OCI-LY7 (cell line): ENCODE measurements around the gene ACTR2. TPM values are rescaled to one million over a fixed set of nuclear protein-coding genes. Genes with fewer than 3 reads are reported as not detected.
"Not testable (repeated sequence)": the region's sequence is repeated elsewhere in the genome, so short reads cannot be mapped to it uniquely, and the experiment has no call there.

Experiments
- Bru-seq: library from RNA; stranded (reverse); fragments of 400-500 nt; gene quantifications from one replicate; lab custom pipeline; 2021; lab: Mats Ljungman, UMichigan
- BruChase-seq, 2 experiments: library from RNA; stranded (reverse); fragments of 400-500 nt; gene quantifications; one replicate each; lab custom pipeline; 2021; lab: Mats Ljungman, UMichigan
- BruUV-seq: library from RNA; stranded (reverse); fragments of 400-500 nt; replicated peaks from 2 replicates; lab custom pipeline; 2021; lab: Mats Ljungman, UMichigan
- CTCF ChIA-PET: fragments of 300-600 bp; sonication (Branson Sonifier 250); formaldehyde crosslinking; loops from one replicate; lab custom pipeline; 2022; ENCODE audit warnings: antibody characterized with exemption; ENCODE audit not compliant: unreplicated experiment; lab: Charles Lee
- POLR2A ChIA-PET: fragments of 300-600 bp; sonication (Branson Sonifier 250); formaldehyde crosslinking; loops from one replicate; lab custom pipeline; 2022; ENCODE audit warnings: antibody characterized with exemption; lab: Charles Lee
- DNase-seq: peaks from one replicate; pipeline ENCODE4 v3.0.0-alpha.2; 2015; ENCODE audit warnings: low spot score
- H2AFZ ChIP-seq: fragments of 200-600 bp; sonication (generic), shearing (Covaris generic); 2 replicates; pipeline ENCODE4 v1.6.1; 2014; ENCODE audit warnings: mild to moderate bottlenecking, antibody characterized with exemption, low read length, moderate library complexity
- H3K27ac ChIP-seq: fragments of 200-600 bp; sonication (generic); 2 replicates; pipeline ENCODE4 v1.5.1; 2014; ENCODE audit warnings: mixed run types, low read depth, mild to moderate bottlenecking, moderate library complexity, low read length, inconsistent platforms; ENCODE audit not compliant: poor library complexity, severe bottlenecking
- H3K36me3 ChIP-seq: fragments of 200-600 bp; sonication (generic); 2 replicates; pipeline ENCODE4 v1.6.1; 2014; ENCODE audit warnings: mild to moderate bottlenecking, antibody characterized with exemption, low read length, moderate library complexity, mixed read lengths; ENCODE audit not compliant: insufficient read depth
- H3K4me1 ChIP-seq: fragments of 200-600 bp; sonication (generic); 2 replicates; pipeline ENCODE4 v1.5.1; 2014; ENCODE audit warnings: mild to moderate bottlenecking, low read length; ENCODE audit not compliant: insufficient read depth, poor library complexity, severe bottlenecking
- H3K4me2 ChIP-seq: fragments of 200-600 bp; sonication (generic); 2 replicates; pipeline ENCODE4 v1.6.1; 2014; ENCODE audit warnings: mild to moderate bottlenecking, low read length
- H3K4me3 ChIP-seq: fragments of 200-600 bp; sonication (generic); 2 replicates; pipeline ENCODE4 v1.5.1; 2014; ENCODE audit warnings: mild to moderate bottlenecking, low read depth, low read length; ENCODE audit not compliant: poor library complexity, severe bottlenecking
- H3K79me2 ChIP-seq: fragments of 200-600 bp; sonication (generic); 2 replicates; pipeline ENCODE4 v1.6.1; 2016; ENCODE audit warnings: low read depth, mild to moderate bottlenecking, low read length, moderate library complexity, mixed read lengths; ENCODE audit not compliant: insufficient read depth
- H3K9me2 ChIP-seq: fragments of 200-600 bp; sonication (generic); 2 replicates; pipeline ENCODE4 v1.6.1; 2016; ENCODE audit warnings: mild to moderate bottlenecking, low read length, mixed read lengths; ENCODE audit not compliant: insufficient read depth
- H3K9me3 ChIP-seq: fragments of 200-600 bp; sonication (generic); 2 replicates; pipeline ENCODE4 v1.6.1; 2014; ENCODE audit warnings: mild to moderate bottlenecking, mixed run types, low read length, mixed read lengths
- H4K20me1 ChIP-seq: fragments of 200-600 bp; sonication (generic); 2 replicates; pipeline ENCODE4 v1.6.1; 2014; ENCODE audit warnings: mild to moderate bottlenecking, antibody characterized with exemption, low read length, moderate library complexity, mixed read lengths; ENCODE audit not compliant: insufficient read depth
- CTCF ChIP-seq: fragments of 200-600 bp; sonication (generic); conservative IDR thresholded peaks from 2 replicates; pipeline ENCODE4 v1.5.1; 2014; ENCODE audit warnings: mild to moderate bottlenecking, antibody characterized with exemption, low read length, moderate library complexity, mixed read lengths
- EZH2phosphoT487 ChIP-seq: fragments of 200-600 bp; sonication (generic); IDR thresholded peaks from 2 replicates; pipeline ENCODE4 v1.6.1; 2018; ENCODE audit warnings: low read depth, borderline replicate concordance, mild to moderate bottlenecking, mixed run types, antibody characterized with exemption, low read length, moderate library complexity, mixed read lengths
- intact Hi-C: fragments of 100-400 bp; cut with micrococcal nuclease; formaldehyde crosslinking; loops from one replicate; pipeline ENCODE4 v1.10.0; 2022; ENCODE audit not compliant: unreplicated experiment
- long read RNA-seq: library from polyadenylated mRNA; stranded (forward); transcript quantifications from one replicate; pipeline ENCODE4 v2.0.0, GENCODE V29; 2022
- total RNA-seq, 2 experiments: library from RNA; depleted of rRNA in 1 of 2; stranded (reverse); fragments of >200 nt in 1 of 2; shearing (Covaris generic) in 1 of 2; gene quantifications; 2 replicates each; pipeline ENCODE4 v1.2.3, GENCODE V29; 2014 to 2022

ACTR2 gene
- total RNA-seq (2014; rRNA removed; shearing (Covaris generic)) (69.0 and 79.6 TPM in 2 replicates), total RNA-seq (2022) (412 and 431 TPM in 2 replicates), Bru-seq, nascent RNA (percentile 96 among the genes with signal in this experiment), BruChase-seq, experiment 1, labeled RNA remaining after a 6-hour chase (percentile 100 among the genes with signal in this experiment), BruChase-seq, experiment 2, labeled RNA remaining after a 2-hour chase (percentile 99 among the genes with signal in this experiment)
- long read RNA-seq, transcript ACTR2-201 (9 exons, 3,861 nt): major isoform, 21 of 99 reads
- long read RNA-seq, partial matches to known transcripts: 6 of 99 reads
- long read RNA-seq, other reads (novel, unspliced or antisense): 72 of 99 reads

- Histone ChIP-seq H4K20me1 (peaks cover 16% of the 10 kb centered on the region), H3K4me2 (peak within 1 kb of the TSS; percentile 90), H3K4me1 (peaks cover 35% of the 10 kb centered on the region), H3K9me2 (no peaks in the 10 kb centered on the region), H3K36me3 (peaks cover 47% of the 10 kb centered on the region), H3K79me2 (peaks cover 73% of the 10 kb centered on the region), H3K4me3 (peak within 1 kb of the TSS; percentile 99), H3K9me3 (no peaks in the 10 kb centered on the region), H3K27ac (peak within 1 kb of the TSS; percentile 98), H2AFZ (peak within 1 kb of the TSS; percentile 62)
- BruUV-seq: no TSS peak
- ChIA-PET CTCF (interaction anchor here (0.7 to 1.1 kb wide), 2 partner anchors 59 to 98 kb away, joined by 4 to 5 read pairs; partner anchors contain the start of gene RAB1A), POLR2A (interaction anchor here (0.6 to 3.6 kb wide), 34 partner anchors 11 to 666 kb away, joined by 3 to 37 read pairs (median 4); no protein-coding TSS in a partner anchor)
- TF ChIP-seq CTCF (no peak), EZH2phosphoT487 (no peak)
- intact Hi-C loops: loop anchor here (1.0 to 5.0 kb wide), 2 partner anchors 19 to 155 kb away; no protein-coding TSS in a partner anchor
- DNase-seq: peak; percentile 98
These were observed at the start of gene ACTR2 for GRCh38 chr2:65227456-65228262. Gene ACTR2, plus strand, starts transcription at chr2:65227831. Its CDS starts 79 bp downstream, at chr2:65227910.

GRCh38 chr2:65182570-65182969 lies 45.1 kb upstream of the ACTR2 start:
- CTCF ChIA-PET: no interaction called here
- Histone ChIP-seq H3K4me2 (no peak overlapping the region), H3K36me3 (no peaks in the 10 kb centered on the region), H3K4me1 (peaks cover 8% of the 10 kb centered on the region), H3K4me3 (no peak overlapping the region), H2AFZ (no peak overlapping the region), H3K79me2 (no peaks in the 10 kb centered on the region), H3K9me3 (no peaks in the 10 kb centered on the region), H3K27ac (no peak overlapping the region), H3K9me2 (no peaks in the 10 kb centered on the region), H4K20me1 (no peaks in the 10 kb centered on the region)
- TF ChIP-seq EZH2phosphoT487 (no peak), CTCF (no peak)
- intact Hi-C loops: no loop called here
- no peak for DNase-seq
- POLR2A ChIA-PET: no interaction called here
- BruUV-seq: no TSS peak

- H3K9me3 ChIP-seq, H3K4me2 ChIP-seq, CTCF ChIA-PET, DNase-seq, H3K4me3 ChIP-seq, H3K9me2 ChIP-seq, BruUV-seq, H4K20me1 ChIP-seq, H3K27ac ChIP-seq, H2AFZ ChIP-seq, H3K4me1 ChIP-seq, H3K36me3 ChIP-seq, intact Hi-C loops, H3K79me2 ChIP-seq: not testable (repeated sequence)
- POLR2A ChIA-PET: interaction anchor here (0.5 kb wide), 1 partner anchor 422 kb away, joined by 8 read pairs; no protein-coding TSS in a partner anchor
These were observed 44.2 kb upstream of the ACTR2 start for GRCh38 chr2:65183406-65183805.
